Activated gamma-delta T cell (primary cell): ENCODE data around the gene PLEKHB2.
"Not testable (repeated sequence)": the region's sequence is repeated elsewhere in the genome, so short reads cannot be mapped to it uniquely, and the experiment has no call there.

Experiments used
- DNase-seq: peaks from one replicate; lab custom pipeline; 2025; lab: John Stamatoyannopoulos, UW
- total RNA-seq, 2 donors: gene quantifications; one replicate each; lab custom pipeline; 2026; lab: John Stamatoyannopoulos, UW

Gene PLEKHB2
- 117 to 142 reads per million in 2 donors for total RNA-seq

- peak; percentile 87 for DNase-seq
Observed at GRCh38 chr2:131105156-131105949, at the start of gene PLEKHB2. PLEKHB2 (plus strand) TSS chr2:131105336; CDS start chr2:131120942, 15,606 bp downstream.

GRCh38 chr2:131056204-131056931 is 48.8 kb upstream of the PLEKHB2 start:
- no peak for DNase-seq

GRCh38 chr2:131056932-131057287 is 48.2 kb upstream of the PLEKHB2 start:
- DNase-seq: no peak

- DNase-seq: no peak
Observed at GRCh38 chr2:131058214-131058843, 46.8 kb upstream of the PLEKHB2 start.

- no peak for DNase-seq
Observed at GRCh38 chr2:131058920-131059319, 46.2 kb upstream of the PLEKHB2 start.

- no peak for DNase-seq
Observed at GRCh38 chr2:131063501-131064283, 41.4 kb upstream of the PLEKHB2 start.

GRCh38 chr2:131064589-131065512 is 40.3 kb upstream of the PLEKHB2 start:
- DNase-seq: no peak

- no peak for DNase-seq
Observed at GRCh38 chr2:131067465-131068125, 37.5 kb upstream of the PLEKHB2 start.

- not testable (repeated sequence) for DNase-seq
Observed at GRCh38 chr2:131068172-131068571, 37.0 kb upstream of the PLEKHB2 start.

DNA sequence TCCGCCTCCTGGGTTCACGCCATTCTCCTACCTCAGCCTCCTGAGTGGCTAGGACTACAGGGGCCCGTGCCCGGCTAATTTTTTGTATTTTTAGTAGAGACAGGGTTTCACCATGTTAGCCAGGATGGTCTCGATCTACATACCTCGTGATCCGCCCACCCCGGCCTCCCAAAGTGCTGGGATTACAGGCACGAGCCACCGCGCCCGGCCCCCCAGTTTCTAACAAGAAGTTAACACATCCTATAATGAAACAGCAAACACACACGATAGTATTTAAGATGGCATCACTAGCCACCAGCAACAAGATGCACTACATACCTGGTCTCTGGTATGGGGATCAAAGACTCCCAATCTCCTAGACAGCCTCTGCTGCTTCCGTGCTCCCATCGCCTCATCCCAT is 29.6 kb upstream of the PLEKHB2 start:
- DNase-seq: not testable (repeated sequence)

DNA sequence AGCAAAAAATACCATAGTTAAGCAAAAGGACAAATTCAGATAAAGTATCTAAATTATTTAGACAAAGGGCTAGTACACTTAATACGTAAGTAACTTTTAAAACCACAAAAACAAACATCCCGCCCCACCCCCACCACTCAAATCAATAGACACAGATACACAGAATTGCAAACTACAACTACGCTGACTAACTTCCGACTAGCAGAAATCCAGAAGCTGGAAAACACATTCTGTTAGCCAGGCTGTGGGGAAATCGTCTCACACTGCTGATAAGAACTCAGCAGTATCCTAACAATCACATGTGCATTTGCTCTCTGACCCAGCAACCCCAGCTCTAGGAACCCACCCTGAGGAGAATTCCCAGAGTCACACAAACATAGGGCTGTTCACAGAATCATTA is 28.4 kb upstream of the PLEKHB2 start:
- DNase-seq: no peak

- no peak for DNase-seq
Observed at GRCh38 chr2:131077182-131077846, 27.8 kb upstream of the PLEKHB2 start.

DNA sequence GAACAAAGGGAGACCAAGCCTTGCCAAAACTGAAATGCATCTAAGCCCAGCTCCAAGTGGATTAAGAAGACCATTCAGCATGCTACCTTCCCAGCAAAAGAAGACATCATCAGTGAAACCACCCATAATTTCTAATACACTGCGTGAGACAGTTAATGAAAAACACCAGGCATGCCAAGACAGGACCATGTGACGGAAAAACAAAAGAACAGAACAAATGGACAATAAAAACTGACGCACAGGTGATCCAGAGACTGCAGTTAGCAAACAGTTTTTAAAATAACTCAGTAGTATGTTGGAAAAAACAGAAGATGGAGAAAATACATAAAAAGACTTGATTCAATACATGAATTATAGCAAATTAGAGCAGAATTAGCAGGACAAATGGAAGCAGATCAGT is 27.2 kb upstream of the PLEKHB2 start:
- DNase-seq: no peak

GRCh38 chr2:131079931-131080330 is 25.2 kb upstream of the PLEKHB2 start:
- not testable (repeated sequence) for DNase-seq

- no peak for DNase-seq
Observed at GRCh38 chr2:131081190-131081589, 23.9 kb upstream of the PLEKHB2 start.

GRCh38 chr2:131085646-131086045 is 19.5 kb upstream of the PLEKHB2 start:
- no peak for DNase-seq

DNA sequence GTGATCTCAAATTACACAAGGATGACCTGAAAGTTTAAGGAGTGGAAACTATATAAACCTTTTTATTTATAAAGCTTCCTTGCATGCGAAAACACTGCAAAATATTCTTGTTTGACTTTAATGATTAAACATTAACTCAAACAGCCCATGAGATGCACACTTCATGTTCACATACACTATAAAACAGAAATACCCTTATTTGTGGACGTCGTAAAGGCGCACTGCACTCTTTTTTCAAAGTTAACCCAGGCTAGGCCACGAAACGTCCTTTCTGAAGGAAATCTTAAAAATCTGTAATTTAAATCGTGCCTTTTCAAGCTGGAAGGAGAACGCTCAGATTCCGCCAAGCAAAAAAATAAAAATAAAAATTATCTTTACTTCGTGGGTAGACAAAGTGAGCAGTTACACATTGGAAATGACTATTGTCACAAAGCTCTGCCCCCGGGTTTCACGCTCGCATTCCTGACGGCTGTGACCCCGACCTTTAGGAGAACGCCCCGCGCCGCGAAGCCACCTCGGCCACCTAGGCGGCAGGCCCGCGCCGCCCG is 12.6 kb upstream of the PLEKHB2 start:
- no peak for DNase-seq

- peak; percentile 84 for DNase-seq
Observed at GRCh38 chr2:131093006-131093695, 12.0 kb upstream of the PLEKHB2 start, which contains the start of gene FAM168B. FAM168B (minus strand) TSS chr2:131093460; CDS start chr2:131082646, 10,814 bp downstream.
